ENCODE measurements around the gene ZNF580. TPM values are rescaled to one million over a fixed set of nuclear protein-coding genes. Genes with fewer than 3 reads are reported as not detected.

The ZNF580 gene
- total and polyA plus RNA-seq, 9 of the 15 experiments (the other 6 are each of a cell fraction or from before 2014, with no cell fraction given), result 2.3 to 47.4 (median 6.0) TPM

GRCh38 chr19:55643003-55643886 lies 2.4 kb downstream of the ZNF580 start, which contains the start of gene ZNF581 (continued):
- TF ChIP-seq MAZ (CRISPR knock-in tag; conservative IDR thresholded peaks at IDR 0.05 in 1 of 2, IDR thresholded peaks at IDR 0.05 in 1 of 2) (peak; percentile 91 to 95), FOXJ3 (CRISPR knock-in tag; IDR thresholded peaks at IDR 0.05) (no peak), ZNF143 (CRISPR knock-in tag; IDR thresholded peaks at IDR 0.05) (no peak), PHF20 (IDR thresholded peaks at IDR 0.05; ENCODE audit: partially characterized antibody) (peak; percentile 93), POLR2AphosphoS5 (IDR thresholded peaks at IDR 0.05; ENCODE audit: control insufficient read depth, insufficient read depth, low read depth, low read length) (peak; percentile 57), KDM4B (IDR thresholded peaks at IDR 0.05; ENCODE audit: borderline replicate concordance in 2 of 2, low read depth in 1 of 2) (peak in 1 of 2 experiments; percentile 81; a peak in 1 of 4 replicates), ZNF444 (CRISPR knock-in tag; IDR thresholded peaks at IDR 0.05) (no peak), ZNF707 (CRISPR knock-in tag; conservative IDR thresholded peaks at IDR 0.05) (0 out of 2 replicates have a peak, but pooled peaks have one; percentile 20), KHSRP (IDR thresholded peaks at IDR 0.05) (no peak)
- TF ChIP-seq, protein P1, sequence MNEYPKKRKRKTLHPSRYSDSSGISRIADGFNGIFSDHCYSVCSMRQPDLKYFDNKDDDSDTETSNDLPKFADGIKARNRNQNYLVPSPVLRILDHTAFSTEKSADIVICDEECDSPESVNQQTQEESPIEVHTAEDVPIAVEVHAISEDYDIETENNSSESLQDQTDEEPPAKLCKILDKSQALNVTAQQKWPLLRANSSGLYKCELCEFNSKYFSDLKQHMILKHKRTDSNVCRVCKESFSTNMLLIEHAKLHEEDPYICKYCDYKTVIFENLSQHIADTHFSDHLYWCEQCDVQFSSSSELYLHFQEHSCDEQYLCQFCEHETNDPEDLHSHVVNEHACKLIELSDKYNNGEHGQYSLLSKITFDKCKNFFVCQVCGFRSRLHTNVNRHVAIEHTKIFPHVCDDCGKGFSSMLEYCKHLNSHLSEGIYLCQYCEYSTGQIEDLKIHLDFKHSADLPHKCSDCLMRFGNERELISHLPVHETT (CRISPR knock-in tag; conservative IDR thresholded peaks at IDR 0.05 in 1 of 2, IDR thresholded peaks at IDR 0.05 in 1 of 2), result peak in 1 of 2 experiments; percentile 80; a peak in 2 of 4 replicates
- TF ChIP-seq, protein P2, sequence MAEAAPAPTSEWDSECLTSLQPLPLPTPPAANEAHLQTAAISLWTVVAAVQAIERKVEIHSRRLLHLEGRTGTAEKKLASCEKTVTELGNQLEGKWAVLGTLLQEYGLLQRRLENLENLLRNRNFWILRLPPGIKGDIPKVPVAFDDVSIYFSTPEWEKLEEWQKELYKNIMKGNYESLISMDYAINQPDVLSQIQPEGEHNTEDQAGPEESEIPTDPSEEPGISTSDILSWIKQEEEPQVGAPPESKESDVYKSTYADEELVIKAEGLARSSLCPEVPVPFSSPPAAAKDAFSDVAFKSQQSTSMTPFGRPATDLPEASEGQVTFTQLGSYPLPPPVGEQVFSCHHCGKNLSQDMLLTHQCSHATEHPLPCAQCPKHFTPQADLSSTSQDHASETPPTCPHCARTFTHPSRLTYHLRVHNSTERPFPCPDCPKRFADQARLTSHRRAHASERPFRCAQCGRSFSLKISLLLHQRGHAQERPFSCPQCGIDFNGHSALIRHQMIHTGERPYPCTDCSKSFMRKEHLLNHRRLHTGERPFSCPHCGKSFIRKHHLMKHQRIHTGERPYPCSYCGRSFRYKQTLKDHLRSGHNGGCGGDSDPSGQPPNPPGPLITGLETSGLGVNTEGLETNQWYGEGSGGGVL (CRISPR knock-in tag; IDR thresholded peaks at IDR 0.05), result no peak
- TF ChIP-seq, protein P3, sequence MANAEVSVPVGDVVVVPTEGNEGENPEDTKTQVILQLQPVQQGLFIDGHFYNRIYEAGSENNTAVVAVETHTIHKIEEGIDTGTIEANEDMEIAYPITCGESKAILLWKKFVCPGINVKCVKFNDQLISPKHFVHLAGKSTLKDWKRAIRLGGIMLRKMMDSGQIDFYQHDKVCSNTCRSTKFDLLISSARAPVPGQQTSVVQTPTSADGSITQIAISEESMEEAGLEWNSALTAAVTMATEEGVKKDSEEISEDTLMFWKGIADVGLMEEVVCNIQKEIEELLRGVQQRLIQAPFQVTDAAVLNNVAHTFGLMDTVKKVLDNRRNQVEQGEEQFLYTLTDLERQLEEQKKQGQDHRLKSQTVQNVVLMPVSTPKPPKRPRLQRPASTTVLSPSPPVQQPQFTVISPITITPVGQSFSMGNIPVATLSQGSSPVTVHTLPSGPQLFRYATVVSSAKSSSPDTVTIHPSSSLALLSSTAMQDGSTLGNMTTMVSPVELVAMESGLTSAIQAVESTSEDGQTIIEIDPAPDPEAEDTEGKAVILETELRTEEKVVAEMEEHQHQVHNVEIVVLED (CRISPR knock-in tag; IDR thresholded peaks at IDR 0.05), result peak; percentile 58
- TF ChIP-seq, protein P4, sequence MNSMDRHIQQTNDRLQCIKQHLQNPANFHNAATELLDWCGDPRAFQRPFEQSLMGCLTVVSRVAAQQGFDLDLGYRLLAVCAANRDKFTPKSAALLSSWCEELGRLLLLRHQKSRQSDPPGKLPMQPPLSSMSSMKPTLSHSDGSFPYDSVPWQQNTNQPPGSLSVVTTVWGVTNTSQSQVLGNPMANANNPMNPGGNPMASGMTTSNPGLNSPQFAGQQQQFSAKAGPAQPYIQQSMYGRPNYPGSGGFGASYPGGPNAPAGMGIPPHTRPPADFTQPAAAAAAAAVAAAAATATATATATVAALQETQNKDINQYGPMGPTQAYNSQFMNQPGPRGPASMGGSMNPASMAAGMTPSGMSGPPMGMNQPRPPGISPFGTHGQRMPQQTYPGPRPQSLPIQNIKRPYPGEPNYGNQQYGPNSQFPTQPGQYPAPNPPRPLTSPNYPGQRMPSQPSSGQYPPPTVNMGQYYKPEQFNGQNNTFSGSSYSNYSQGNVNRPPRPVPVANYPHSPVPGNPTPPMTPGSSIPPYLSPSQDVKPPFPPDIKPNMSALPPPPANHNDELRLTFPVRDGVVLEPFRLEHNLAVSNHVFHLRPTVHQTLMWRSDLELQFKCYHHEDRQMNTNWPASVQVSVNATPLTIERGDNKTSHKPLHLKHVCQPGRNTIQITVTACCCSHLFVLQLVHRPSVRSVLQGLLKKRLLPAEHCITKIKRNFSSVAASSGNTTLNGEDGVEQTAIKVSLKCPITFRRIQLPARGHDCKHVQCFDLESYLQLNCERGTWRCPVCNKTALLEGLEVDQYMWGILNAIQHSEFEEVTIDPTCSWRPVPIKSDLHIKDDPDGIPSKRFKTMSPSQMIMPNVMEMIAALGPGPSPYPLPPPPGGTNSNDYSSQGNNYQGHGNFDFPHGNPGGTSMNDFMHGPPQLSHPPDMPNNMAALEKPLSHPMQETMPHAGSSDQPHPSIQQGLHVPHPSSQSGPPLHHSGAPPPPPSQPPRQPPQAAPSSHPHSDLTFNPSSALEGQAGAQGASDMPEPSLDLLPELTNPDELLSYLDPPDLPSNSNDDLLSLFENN (IDR thresholded peaks at IDR 0.05; ENCODE audit: low read depth in 2 of 2, low read length in 2 of 2), result no peak
- TF ChIP-seq, protein P5, sequence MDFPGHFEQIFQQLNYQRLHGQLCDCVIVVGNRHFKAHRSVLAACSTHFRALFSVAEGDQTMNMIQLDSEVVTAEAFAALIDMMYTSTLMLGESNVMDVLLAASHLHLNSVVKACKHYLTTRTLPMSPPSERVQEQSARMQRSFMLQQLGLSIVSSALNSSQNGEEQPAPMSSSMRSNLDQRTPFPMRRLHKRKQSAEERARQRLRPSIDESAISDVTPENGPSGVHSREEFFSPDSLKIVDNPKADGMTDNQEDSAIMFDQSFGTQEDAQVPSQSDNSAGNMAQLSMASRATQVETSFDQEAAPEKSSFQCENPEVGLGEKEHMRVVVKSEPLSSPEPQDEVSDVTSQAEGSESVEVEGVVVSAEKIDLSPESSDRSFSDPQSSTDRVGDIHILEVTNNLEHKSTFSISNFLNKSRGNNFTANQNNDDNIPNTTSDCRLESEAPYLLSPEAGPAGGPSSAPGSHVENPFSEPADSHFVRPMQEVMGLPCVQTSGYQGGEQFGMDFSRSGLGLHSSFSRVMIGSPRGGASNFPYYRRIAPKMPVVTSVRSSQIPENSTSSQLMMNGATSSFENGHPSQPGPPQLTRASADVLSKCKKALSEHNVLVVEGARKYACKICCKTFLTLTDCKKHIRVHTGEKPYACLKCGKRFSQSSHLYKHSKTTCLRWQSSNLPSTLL (IDR thresholded peaks at IDR 0.05), result no peak
